Measurements from ENCODE around the gene TMEM26. TPM values are rescaled to one million over a fixed set of nuclear protein-coding genes. Genes with fewer than 3 reads are reported as not detected.

TMEM26 gene
- total and polyA plus RNA-seq, 2 of the 13 experiments (the other 11 are each of a cell fraction or from before 2014, with no cell fraction given), result not detected

GRCh38 chr10:61406242-61406641 is 46.9 kb downstream of the TMEM26 start:
- BruUV-seq (replicated peaks), result no TSS peak
- ChIA-PET POLR2A (no interaction called here), CTCF (ENCODE audit: low intra/inter-chr PET ratio, low total read pairs) (no interaction called here)
- H3K4me1 ChIP-seq (ENCODE audit: insufficient read depth, low read length), result no peaks in the 10 kb centered on the region
- no peaks in the 10 kb centered on the region for H3K36me3 ChIP-seq (replicated peaks in 1 of 2; ENCODE audit: control insufficient read depth in 1 of 2, insufficient read depth in 2 of 2, low read length in 2 of 2)
- no peak overlapping the region for H3K9ac ChIP-seq (ENCODE audit: insufficient read depth, low read depth, low read length)
- no peaks in the 10 kb centered on the region for H3K27me3 ChIP-seq (ENCODE audit: control insufficient read depth in 1 of 2, insufficient read depth in 2 of 2, low read length in 2 of 2)
- H3K4me2 ChIP-seq (ENCODE audit: low read depth, low read length), result no peak overlapping the region
- intact Hi-C loops (cut with micrococcal nuclease; ENCODE audit: unreplicated experiment), result no loop called here
- no peak for ATAC-seq
- no peak for DNase-seq (ENCODE audit: low spot score)
- H2AFZ ChIP-seq (ENCODE audit: low read length), result no peak overlapping the region
- FAIRE-seq, result no peak
- no peaks in the 10 kb centered on the region for H3K9me3 ChIP-seq (ENCODE audit: low read length)
- no peaks in the 10 kb centered on the region for H4K20me1 ChIP-seq (ENCODE audit: insufficient read depth, low read length)
- TF ChIP-seq ZNF703 (CRISPR knock-in tag; IDR thresholded peaks at IDR 0.05; ENCODE audit: borderline replicate concordance), result no peak
- no peak for TF ChIP-seq NR2F1 (CRISPR knock-in tag; IDR thresholded peaks at IDR 0.05)
- TF ChIP-seq ZBTB43 (CRISPR knock-in tag; conservative IDR thresholded peaks at IDR 0.05), result no peak
- no peak for TF ChIP-seq MBD4 (IDR thresholded peaks at IDR 0.05; ENCODE audit: borderline replicate concordance, low read length)
- TF ChIP-seq ZNF333 (CRISPR knock-in tag; IDR thresholded peaks at IDR 0.05; ENCODE audit: borderline replicate concordance), result no peak
- TF ChIP-seq CENPT (CRISPR knock-in tag; IDR thresholded peaks at IDR 0.05; ENCODE audit: low read depth), result no peak
- no peak for TF ChIP-seq ZNF296 (CRISPR knock-in tag; conservative IDR thresholded peaks at IDR 0.05)
- no peak for TF ChIP-seq FOXO1 (CRISPR knock-in tag; IDR thresholded peaks at IDR 0.05)
- TF ChIP-seq, protein P1, sequence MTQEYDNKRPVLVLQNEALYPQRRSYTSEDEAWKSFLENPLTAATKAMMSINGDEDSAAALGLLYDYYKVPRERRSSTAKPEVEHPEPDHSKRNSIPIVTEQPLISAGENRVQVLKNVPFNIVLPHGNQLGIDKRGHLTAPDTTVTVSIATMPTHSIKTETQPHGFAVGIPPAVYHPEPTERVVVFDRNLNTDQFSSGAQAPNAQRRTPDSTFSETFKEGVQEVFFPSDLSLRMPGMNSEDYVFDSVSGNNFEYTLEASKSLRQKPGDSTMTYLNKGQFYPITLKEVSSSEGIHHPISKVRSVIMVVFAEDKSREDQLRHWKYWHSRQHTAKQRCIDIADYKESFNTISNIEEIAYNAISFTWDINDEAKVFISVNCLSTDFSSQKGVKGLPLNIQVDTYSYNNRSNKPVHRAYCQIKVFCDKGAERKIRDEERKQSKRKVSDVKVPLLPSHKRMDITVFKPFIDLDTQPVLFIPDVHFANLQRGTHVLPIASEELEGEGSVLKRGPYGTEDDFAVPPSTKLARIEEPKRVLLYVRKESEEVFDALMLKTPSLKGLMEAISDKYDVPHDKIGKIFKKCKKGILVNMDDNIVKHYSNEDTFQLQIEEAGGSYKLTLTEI (CRISPR knock-in tag; conservative IDR thresholded peaks at IDR 0.05), result no peak
- no peak for TF ChIP-seq MXD1 (CRISPR knock-in tag; IDR thresholded peaks at IDR 0.05)
- no peak for TF ChIP-seq IRF1 (CRISPR knock-in tag; IDR thresholded peaks at IDR 0.05; ENCODE audit: low read depth)
- no peak for TF ChIP-seq PTBP1 (IDR thresholded peaks at IDR 0.05; ENCODE audit: low read depth, low read length, poor library complexity, severe bottlenecking)
- no peak for TF ChIP-seq SAP130 (CRISPR knock-in tag; IDR thresholded peaks at IDR 0.05; ENCODE audit: low read depth)
- no peak for TF ChIP-seq KDM2A (CRISPR knock-in tag; IDR thresholded peaks at IDR 0.05; ENCODE audit: borderline replicate concordance, low read depth)
- TF ChIP-seq, protein P2, sequence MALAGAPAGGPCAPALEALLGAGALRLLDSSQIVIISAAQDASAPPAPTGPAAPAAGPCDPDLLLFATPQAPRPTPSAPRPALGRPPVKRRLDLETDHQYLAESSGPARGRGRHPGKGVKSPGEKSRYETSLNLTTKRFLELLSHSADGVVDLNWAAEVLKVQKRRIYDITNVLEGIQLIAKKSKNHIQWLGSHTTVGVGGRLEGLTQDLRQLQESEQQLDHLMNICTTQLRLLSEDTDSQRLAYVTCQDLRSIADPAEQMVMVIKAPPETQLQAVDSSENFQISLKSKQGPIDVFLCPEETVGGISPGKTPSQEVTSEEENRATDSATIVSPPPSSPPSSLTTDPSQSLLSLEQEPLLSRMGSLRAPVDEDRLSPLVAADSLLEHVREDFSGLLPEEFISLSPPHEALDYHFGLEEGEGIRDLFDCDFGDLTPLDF (CRISPR knock-in tag; IDR thresholded peaks at IDR 0.05), result no peak
- TF ChIP-seq GLI4 (CRISPR knock-in tag; IDR thresholded peaks at IDR 0.05; ENCODE audit: borderline replicate concordance), result no peak
- no peak for TF ChIP-seq ZNF160 (CRISPR knock-in tag; IDR thresholded peaks at IDR 0.05)
- TF ChIP-seq, protein P3, sequence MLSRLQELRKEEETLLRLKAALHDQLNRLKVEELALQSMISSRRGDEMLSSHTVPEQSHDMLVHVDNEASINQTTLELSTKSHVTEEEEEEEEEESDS (CRISPR knock-in tag; IDR thresholded peaks at IDR 0.05; ENCODE audit: borderline replicate concordance), result no peak
- no peak for TF ChIP-seq ZNF598 (CRISPR knock-in tag; IDR thresholded peaks at IDR 0.05; ENCODE audit: borderline replicate concordance)
- H3K79me2 ChIP-seq (ENCODE audit: insufficient read depth, low read length), result no peaks in the 10 kb centered on the region
- no peak overlapping the region for H3K27ac ChIP-seq (ENCODE audit: extremely low read length, insufficient read depth, low read length)
- no peak overlapping the region for H3K4me3 ChIP-seq (replicated peaks in 1 of 3; ENCODE audit: insufficient read depth in 1 of 3, low read depth in 2 of 3, low read length in 3 of 3)
- in situ Hi-C loops (cut with HindIII; ENCODE audit: extremely low pct_ligation_motif_present, low pct_unique_long_range_greater_than_20kb), result no loop called here
